ENCODE data around the gene GDF10. TPM values are rescaled to one million over a fixed set of nuclear protein-coding genes. Genes with fewer than 3 reads are reported as not detected.

The GDF10 gene
- polyA plus RNA-seq, 1 donor (not counting 4 experiments of a cell fraction or from before 2014, with no cell fraction given): not detected

DNA sequence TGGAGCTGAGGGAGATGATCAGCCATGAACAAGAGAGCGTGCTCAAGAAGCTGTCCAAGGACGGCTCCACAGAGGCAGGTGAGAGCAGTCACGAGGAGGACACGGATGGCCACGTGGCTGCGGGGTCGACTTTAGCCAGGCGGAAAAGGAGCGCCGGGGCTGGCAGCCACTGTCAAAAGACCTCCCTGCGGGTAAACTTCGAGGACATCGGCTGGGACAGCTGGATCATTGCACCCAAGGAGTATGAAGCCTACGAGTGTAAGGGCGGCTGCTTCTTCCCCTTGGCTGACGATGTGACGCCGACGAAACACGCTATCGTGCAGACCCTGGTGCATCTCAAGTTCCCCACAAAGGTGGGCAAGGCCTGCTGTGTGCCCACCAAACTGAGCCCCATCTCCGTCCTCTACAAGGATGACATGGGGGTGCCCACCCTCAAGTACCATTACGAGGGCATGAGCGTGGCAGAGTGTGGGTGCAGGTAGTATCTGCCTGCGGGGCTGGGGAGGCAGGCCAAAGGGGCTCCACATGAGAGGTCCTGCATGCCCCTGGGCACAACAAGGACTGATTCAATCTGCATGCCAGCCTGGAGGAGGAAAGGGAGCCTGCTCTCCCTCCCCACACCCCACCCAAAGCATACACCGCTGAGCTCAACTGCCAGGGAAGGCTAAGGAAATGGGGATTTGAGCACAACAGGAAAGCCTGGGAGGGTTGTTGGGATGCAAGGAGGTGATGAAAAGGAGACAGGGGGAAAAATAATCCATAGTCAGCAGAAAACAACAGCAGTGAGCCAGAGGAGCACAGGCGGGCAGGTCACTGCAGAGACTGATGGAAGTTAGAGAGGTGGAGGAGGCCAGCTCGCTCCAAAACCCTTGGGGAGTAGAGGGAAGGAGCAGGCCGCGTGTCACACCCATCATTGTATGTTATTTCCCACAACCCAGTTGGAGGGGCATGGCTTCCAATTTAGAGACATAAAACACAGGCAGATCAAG lies 25.6 kb downstream of the GDF10 start:
- no peak for FAIRE-seq
- dilution Hi-C loops (cut with MboI; ENCODE audit: extremely low pct_ligation_motif_present, low sequenced_read_pairs): no loop called here
- Histone ChIP-seq H3K27ac (ENCODE audit: control insufficient read depth, insufficient read depth, low read length) (no peak overlapping the region), H3K36me3 (ENCODE audit: control insufficient read depth in 2 of 2, extremely low read depth in 1 of 2, insufficient read depth in 2 of 2, low read length in 2 of 2) (no peaks in the 10 kb centered on the region), H3K9ac (ENCODE audit: control insufficient read depth, extremely low read depth, insufficient read depth, low read length) (no peak overlapping the region), H2AFZ (ENCODE audit: control insufficient read depth, low read length) (no peak overlapping the region), H3K4me1 (ENCODE audit: control insufficient read depth, extremely low read depth, insufficient read depth, low read length) (no peaks in the 10 kb centered on the region), H3K9me1 (ENCODE audit: control insufficient read depth, extremely low read depth, insufficient read depth, low read length) (no peaks in the 10 kb centered on the region), H3K9me3 (ENCODE audit: control insufficient read depth, low read depth, low read length) (no peaks in the 10 kb centered on the region), H3K4me3 (ENCODE audit: control insufficient read depth in 2 of 3, extremely low read depth in 1 of 3, insufficient read depth in 2 of 3, low read depth in 1 of 3, low read length in 3 of 3) (no peak overlapping the region), H3K27me3 (ENCODE audit: control insufficient read depth, extremely low read depth, insufficient read depth, low read length) (peaks cover 23% of the 10 kb centered on the region), H3K79me2 (ENCODE audit: control insufficient read depth, insufficient read depth, low read length) (no peaks in the 10 kb centered on the region), H3K4me2 (ENCODE audit: control insufficient read depth, extremely low read depth, insufficient read depth, low read depth, low read length) (no peak overlapping the region), H4K20me1 (ENCODE audit: control insufficient read depth, extremely low read depth, insufficient read depth, low read length) (no peaks in the 10 kb centered on the region)
- no peak for DNase-seq (ENCODE audit: low read depth, low spot score)
- no peak for TF ChIP-seq EZH2 (IDR thresholded peaks at IDR 0.05; ENCODE audit: low read length)
- TF ChIP-seq, protein P1, sequence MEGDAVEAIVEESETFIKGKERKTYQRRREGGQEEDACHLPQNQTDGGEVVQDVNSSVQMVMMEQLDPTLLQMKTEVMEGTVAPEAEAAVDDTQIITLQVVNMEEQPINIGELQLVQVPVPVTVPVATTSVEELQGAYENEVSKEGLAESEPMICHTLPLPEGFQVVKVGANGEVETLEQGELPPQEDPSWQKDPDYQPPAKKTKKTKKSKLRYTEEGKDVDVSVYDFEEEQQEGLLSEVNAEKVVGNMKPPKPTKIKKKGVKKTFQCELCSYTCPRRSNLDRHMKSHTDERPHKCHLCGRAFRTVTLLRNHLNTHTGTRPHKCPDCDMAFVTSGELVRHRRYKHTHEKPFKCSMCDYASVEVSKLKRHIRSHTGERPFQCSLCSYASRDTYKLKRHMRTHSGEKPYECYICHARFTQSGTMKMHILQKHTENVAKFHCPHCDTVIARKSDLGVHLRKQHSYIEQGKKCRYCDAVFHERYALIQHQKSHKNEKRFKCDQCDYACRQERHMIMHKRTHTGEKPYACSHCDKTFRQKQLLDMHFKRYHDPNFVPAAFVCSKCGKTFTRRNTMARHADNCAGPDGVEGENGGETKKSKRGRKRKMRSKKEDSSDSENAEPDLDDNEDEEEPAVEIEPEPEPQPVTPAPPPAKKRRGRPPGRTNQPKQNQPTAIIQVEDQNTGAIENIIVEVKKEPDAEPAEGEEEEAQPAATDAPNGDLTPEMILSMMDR (optimal IDR thresholded peaks at IDR 0.05 in 1 of 3, IDR thresholded peaks at IDR 0.05 in 1 of 3, conservative IDR thresholded peaks at IDR 0.05 in 1 of 3; ENCODE audit: extremely low read depth in 1 of 3, insufficient read depth in 2 of 3, low read length in 3 of 3): no peak

DNA sequence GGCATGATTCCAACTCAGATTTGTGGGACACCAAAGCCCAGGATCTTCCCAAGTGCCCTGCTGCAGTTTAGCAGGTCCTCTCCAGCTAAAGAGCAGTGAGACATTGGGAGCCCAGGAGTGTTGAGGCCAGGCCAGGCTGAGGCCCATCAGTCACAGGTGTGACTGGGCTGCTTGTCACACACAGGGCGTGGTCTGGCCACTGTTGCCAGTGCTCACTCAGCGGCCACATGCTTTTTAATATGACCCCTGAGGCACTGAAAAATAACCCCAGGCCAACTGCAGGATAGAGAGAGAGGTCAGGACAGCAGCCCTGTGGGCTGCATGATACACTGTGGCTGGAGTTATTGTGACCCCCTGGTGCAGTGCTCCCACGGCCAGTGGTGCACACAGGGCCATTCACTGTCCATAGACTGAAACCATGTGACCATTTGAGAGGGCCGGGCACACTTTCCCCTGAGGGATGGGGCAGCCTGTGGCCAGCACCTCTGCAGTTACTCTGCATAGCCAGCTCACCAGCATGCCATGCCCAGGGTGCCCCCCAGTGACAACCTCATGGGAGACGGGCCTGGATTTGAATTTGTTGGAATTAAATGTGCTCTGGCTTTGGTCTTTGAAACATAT lies 26.4 kb downstream of the GDF10 start:
- H3K27me3 ChIP-seq (ENCODE audit: control insufficient read depth, extremely low read depth, insufficient read depth, low read length): peaks cover 21% of the 10 kb centered on the region
- DNase-seq (ENCODE audit: low read depth, low spot score) (no peak), FAIRE-seq (no peak)
- no peak overlapping the region for H3K4me3 ChIP-seq (ENCODE audit: control insufficient read depth in 2 of 3, extremely low read depth in 1 of 3, insufficient read depth in 2 of 3, low read depth in 1 of 3, low read length in 3 of 3)
- H2AFZ ChIP-seq (ENCODE audit: control insufficient read depth, low read length): no peak overlapping the region
- H3K79me2 ChIP-seq (ENCODE audit: control insufficient read depth, insufficient read depth, low read length): no peaks in the 10 kb centered on the region
- TF ChIP-seq, protein P1 (optimal IDR thresholded peaks at IDR 0.05 in 1 of 3, IDR thresholded peaks at IDR 0.05 in 1 of 3, conservative IDR thresholded peaks at IDR 0.05 in 1 of 3; ENCODE audit: extremely low read depth in 1 of 3, insufficient read depth in 2 of 3, low read length in 3 of 3): no peak
- no peak for TF ChIP-seq EZH2 (IDR thresholded peaks at IDR 0.05; ENCODE audit: low read length)
- dilution Hi-C loops (cut with MboI; ENCODE audit: extremely low pct_ligation_motif_present, low sequenced_read_pairs): no loop called here
- H3K9ac ChIP-seq (ENCODE audit: control insufficient read depth, extremely low read depth, insufficient read depth, low read length): no peak overlapping the region
- H3K36me3 ChIP-seq (ENCODE audit: control insufficient read depth in 2 of 2, extremely low read depth in 1 of 2, insufficient read depth in 2 of 2, low read length in 2 of 2): no peaks in the 10 kb centered on the region
- H3K9me1 ChIP-seq (ENCODE audit: control insufficient read depth, extremely low read depth, insufficient read depth, low read length): no peaks in the 10 kb centered on the region
- no peaks in the 10 kb centered on the region for H3K4me1 ChIP-seq (ENCODE audit: control insufficient read depth, extremely low read depth, insufficient read depth, low read length)
- no peaks in the 10 kb centered on the region for H4K20me1 ChIP-seq (ENCODE audit: control insufficient read depth, extremely low read depth, insufficient read depth, low read length)
- H3K4me2 ChIP-seq (ENCODE audit: control insufficient read depth, extremely low read depth, insufficient read depth, low read depth, low read length): no peak overlapping the region
- H3K9me3 ChIP-seq (ENCODE audit: control insufficient read depth, low read depth, low read length): no peaks in the 10 kb centered on the region
- no peak overlapping the region for H3K27ac ChIP-seq (ENCODE audit: control insufficient read depth, insufficient read depth, low read length)

All from keratinocyte (primary cell).